Measurements from ENCODE around the gene DEAF1. TPM values are rescaled to one million over a fixed set of nuclear protein-coding genes. Genes with fewer than 3 reads are reported as not detected.
A peak's percentile ranks its signal among the peaks of the same experiment; 100 is the strongest.
"Not testable (repeated sequence)": the region's sequence is repeated elsewhere in the genome, so short reads cannot be mapped to it uniquely, and the experiment has no call there.

The DEAF1 gene
- total and polyA plus RNA-seq, 9 of the 15 experiments (the other 6 are each of a cell fraction or from before 2014, with no cell fraction given) = 2.0 to 69.1 (median 26.8) TPM

DNA sequence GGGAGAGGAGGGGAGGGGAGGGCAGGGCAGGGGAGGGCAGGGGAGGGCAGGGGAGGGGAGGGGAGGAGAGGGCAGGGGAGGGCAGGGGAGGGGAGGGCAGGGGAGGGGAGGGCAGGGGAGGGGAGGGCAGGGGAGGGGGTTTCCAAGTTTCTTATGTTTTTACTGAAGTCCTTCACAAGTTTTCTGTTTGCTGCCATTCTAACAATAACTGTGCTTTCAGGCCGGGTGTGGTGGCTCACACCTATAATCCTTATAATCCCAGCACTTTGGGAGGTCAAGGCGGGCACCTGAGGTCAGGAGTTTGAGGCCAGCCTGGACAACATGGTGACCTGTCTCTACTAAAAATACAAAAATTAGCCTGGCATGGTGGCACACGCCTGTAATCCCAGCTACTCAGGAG, 4.8 kb downstream of the DEAF1 start:
- H3K4me2 ChIP-seq (ENCODE audit: insufficient read depth, low read length); H3K9me1 ChIP-seq (ENCODE audit: control insufficient read depth, insufficient read depth, low read length); FAIRE-seq; H4K20me1 ChIP-seq (replicated peaks; ENCODE audit: control insufficient read depth, insufficient read depth, low read length); H2AFZ ChIP-seq (ENCODE audit: low read depth, low read length); H3K27me3 ChIP-seq (ENCODE audit: control insufficient read depth in 2 of 2, insufficient read depth in 2 of 2, low read length in 2 of 2); H3K9ac ChIP-seq (ENCODE audit: insufficient read depth in 1 of 2, low read depth in 2 of 2, low read length in 2 of 2); CTCF ChIA-PET (ENCODE audit: low intra/inter-chr PET ratio); H3K27ac ChIP-seq (ENCODE audit: extremely low read depth, low read depth, low read length); DNase-seq (ENCODE audit: extremely low read depth in 1 of 4, low spot score in 3 of 4); BruUV-seq (replicated peaks); ATAC-seq; in situ Hi-C loops (cut with MboI); H3K9me3 ChIP-seq (replicated peaks; ENCODE audit: control insufficient read depth, insufficient read depth, low read depth, low read length); H3K4me3 ChIP-seq: not testable (repeated sequence)
- POLR2A ChIA-PET = interaction anchor here (1.6 kb wide), 1 partner anchor 17 kb away, joined by 7 read pairs; no protein-coding TSS in a partner anchor
- peak; percentile 52 for TF ChIP-seq HNRNPK (IDR thresholded peaks at IDR 0.05; ENCODE audit: low read depth, low read length, poor library complexity, severe bottlenecking)
- peaks cover 61% of the 10 kb centered on the region for H3K79me2 ChIP-seq (ENCODE audit: control insufficient read depth, insufficient read depth, low read length)
- H3K4me1 ChIP-seq (replicated peaks in 1 of 2; ENCODE audit: control insufficient read depth in 2 of 2, insufficient read depth in 2 of 2, low read length in 2 of 2) = peaks cover 25 to 52% of the 10 kb centered on the region in 2 experiments
- WGBS (ENCODE audit: insufficient coverage, low coverage, missing lambda C conversion rate) = 94% methylated on average over 3 of the region's 3 CpGs
- intact Hi-C loops (cut with micrococcal nuclease) = loop anchor here (10.0 kb wide), 1 partner anchor 135 kb away; no protein-coding TSS in a partner anchor
- H3K36me3 ChIP-seq (ENCODE audit: control insufficient read depth, insufficient read depth, low read length) = peaks cover 58% of the 10 kb centered on the region; the same call in 2 of the 3 replicates

DNA sequence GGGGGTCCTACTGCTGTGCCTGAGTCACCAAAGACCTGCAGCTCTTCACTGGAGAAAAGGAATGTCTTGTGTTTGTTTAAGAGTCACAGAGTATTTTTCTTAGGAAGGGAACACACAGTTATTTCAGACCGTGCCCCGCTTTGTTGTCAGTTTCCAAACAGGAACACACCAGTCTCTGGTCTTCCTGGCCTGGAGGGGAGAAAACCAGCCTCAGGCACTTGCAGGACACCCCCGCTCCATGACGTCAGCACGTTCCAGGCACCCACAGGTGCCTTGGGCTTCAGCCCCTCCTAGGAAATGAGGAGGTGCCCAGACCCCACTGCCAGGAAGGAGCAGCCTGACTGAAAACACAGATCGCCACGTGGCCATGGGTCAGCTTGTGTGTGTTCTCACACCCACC, 5.4 kb downstream of the DEAF1 start:
- ChIA-PET CTCF (ENCODE audit: low intra/inter-chr PET ratio) (no interaction called here), POLR2A (interaction anchor here (0.6 kb wide), 1 partner anchor 49 kb away, joined by 3 read pairs; no protein-coding TSS in a partner anchor)
- intact Hi-C loops (cut with micrococcal nuclease) (loop anchor here (10.0 kb wide), 1 partner anchor 135 kb away; no protein-coding TSS in a partner anchor), in situ Hi-C loops (cut with MboI) (no loop called here)
- ATAC-seq (no peak), DNase-seq (ENCODE audit: extremely low read depth in 1 of 4, low spot score in 3 of 4) (no peak), FAIRE-seq (no peak)
- TF ChIP-seq, protein P1, sequence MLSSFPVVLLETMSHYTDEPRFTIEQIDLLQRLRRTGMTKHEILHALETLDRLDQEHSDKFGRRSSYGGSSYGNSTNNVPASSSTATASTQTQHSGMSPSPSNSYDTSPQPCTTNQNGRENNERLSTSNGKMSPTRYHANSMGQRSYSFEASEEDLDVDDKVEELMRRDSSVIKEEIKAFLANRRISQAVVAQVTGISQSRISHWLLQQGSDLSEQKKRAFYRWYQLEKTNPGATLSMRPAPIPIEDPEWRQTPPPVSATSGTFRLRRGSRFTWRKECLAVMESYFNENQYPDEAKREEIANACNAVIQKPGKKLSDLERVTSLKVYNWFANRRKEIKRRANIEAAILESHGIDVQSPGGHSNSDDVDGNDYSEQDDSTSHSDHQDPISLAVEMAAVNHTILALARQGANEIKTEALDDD (IDR thresholded peaks at IDR 0.05) = no peak
- TF ChIP-seq, protein P2, sequence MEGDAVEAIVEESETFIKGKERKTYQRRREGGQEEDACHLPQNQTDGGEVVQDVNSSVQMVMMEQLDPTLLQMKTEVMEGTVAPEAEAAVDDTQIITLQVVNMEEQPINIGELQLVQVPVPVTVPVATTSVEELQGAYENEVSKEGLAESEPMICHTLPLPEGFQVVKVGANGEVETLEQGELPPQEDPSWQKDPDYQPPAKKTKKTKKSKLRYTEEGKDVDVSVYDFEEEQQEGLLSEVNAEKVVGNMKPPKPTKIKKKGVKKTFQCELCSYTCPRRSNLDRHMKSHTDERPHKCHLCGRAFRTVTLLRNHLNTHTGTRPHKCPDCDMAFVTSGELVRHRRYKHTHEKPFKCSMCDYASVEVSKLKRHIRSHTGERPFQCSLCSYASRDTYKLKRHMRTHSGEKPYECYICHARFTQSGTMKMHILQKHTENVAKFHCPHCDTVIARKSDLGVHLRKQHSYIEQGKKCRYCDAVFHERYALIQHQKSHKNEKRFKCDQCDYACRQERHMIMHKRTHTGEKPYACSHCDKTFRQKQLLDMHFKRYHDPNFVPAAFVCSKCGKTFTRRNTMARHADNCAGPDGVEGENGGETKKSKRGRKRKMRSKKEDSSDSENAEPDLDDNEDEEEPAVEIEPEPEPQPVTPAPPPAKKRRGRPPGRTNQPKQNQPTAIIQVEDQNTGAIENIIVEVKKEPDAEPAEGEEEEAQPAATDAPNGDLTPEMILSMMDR (IDR thresholded peaks at IDR 0.05 in 2 of 3, conservative IDR thresholded peaks at IDR 0.05 in 1 of 3; ENCODE audit: insufficient read depth in 2 of 3, low read depth in 1 of 3, low read length in 3 of 3) = no peak
- peaks cover 6% of the 10 kb centered on the region for H4K20me1 ChIP-seq (replicated peaks; ENCODE audit: control insufficient read depth, insufficient read depth, low read length)
- peak overlapping the region; percentile 28; the same call in 1 of the 3 replicates for H3K27ac ChIP-seq (ENCODE audit: extremely low read depth, low read depth, low read length)
- H3K9me3 ChIP-seq (replicated peaks; ENCODE audit: control insufficient read depth, insufficient read depth, low read depth, low read length) = no peaks in the 10 kb centered on the region
- peak overlapping the region in 1 of 2 experiments; percentile 65; a peak in 1 of 4 replicates for H3K9ac ChIP-seq (ENCODE audit: insufficient read depth in 1 of 2, low read depth in 2 of 2, low read length in 2 of 2)
- H3K4me3 ChIP-seq = no peak overlapping the region
- peaks cover 4% of the 10 kb centered on the region for H3K9me1 ChIP-seq (ENCODE audit: control insufficient read depth, insufficient read depth, low read length)
- H3K27me3 ChIP-seq (ENCODE audit: control insufficient read depth in 2 of 2, insufficient read depth in 2 of 2, low read length in 2 of 2) = no peaks in the 10 kb centered on the region
- H2AFZ ChIP-seq (ENCODE audit: low read depth, low read length) = no peak overlapping the region
- whole genome bisulfite sequencing (ENCODE audit: insufficient coverage, low coverage, missing lambda C conversion rate) = 92% methylated on average over 7 of the region's 7 CpGs
- H3K79me2 ChIP-seq (ENCODE audit: control insufficient read depth, insufficient read depth, low read length) = peaks cover 60% of the 10 kb centered on the region
- no TSS peak for BruUV-seq (replicated peaks)
- H3K36me3 ChIP-seq (ENCODE audit: control insufficient read depth, insufficient read depth, low read length) = peaks cover 64% of the 10 kb centered on the region; the same call in 2 of the 3 replicates
- no peak overlapping the region for H3K4me2 ChIP-seq (ENCODE audit: insufficient read depth, low read length)
- H3K4me1 ChIP-seq (replicated peaks in 1 of 2; ENCODE audit: control insufficient read depth in 2 of 2, insufficient read depth in 2 of 2, low read length in 2 of 2) = peaks cover 25 to 46% of the 10 kb centered on the region in 2 experiments
